CD8-positive, alpha-beta memory T cell (primary cell): Measurements from ENCODE around the gene UBE2B. TPM values are rescaled to one million over a fixed set of nuclear protein-coding genes. Genes with fewer than 3 reads are reported as not detected.
"Not testable (repeated sequence)": the region's sequence is repeated elsewhere in the genome, so short reads cannot be mapped to it uniquely, and the experiment has no call there.

Experiments used
- CTCF ChIA-PET: fragments of 350-600 bp; sonication (Branson Sonifier 250); formaldehyde crosslinking; loops from one replicate; lab custom pipeline; 2021; ENCODE audit warnings: antibody characterized with exemption; lab: Charles Lee
- POLR2A ChIA-PET: fragments of 350-600 bp; sonication (Branson Sonifier 250); formaldehyde crosslinking; loops from one replicate; lab custom pipeline; 2021; ENCODE audit warnings: antibody characterized with exemption; lab: Charles Lee
- DNase-seq, 5 donors: peaks; one replicate each; pipeline versions ENCODE4 v3.0.0 to v3.0.0-alpha.2; 2020 to 2022; ENCODE audit warnings: mixed read lengths in 1 of 5
- H3K27ac ChIP-seq: one replicate; pipeline ENCODE4 v1.7.0; 2013; ENCODE audit warnings: low read depth, mild to moderate bottlenecking, low read length, moderate library complexity
- H3K27me3 ChIP-seq: 2 replicates; pipeline ENCODE4 v1.7.0; 2013; ENCODE audit warnings: low read length, mild to moderate bottlenecking; ENCODE audit not compliant: insufficient read depth, poor library complexity, severe bottlenecking
- H3K36me3 ChIP-seq: 2 replicates; pipeline ENCODE4 v1.7.0; 2013; ENCODE audit warnings: mild to moderate bottlenecking, low read length, moderate library complexity; ENCODE audit not compliant: insufficient read depth
- H3K4me1 ChIP-seq: 2 replicates; pipeline ENCODE4 v1.7.0; 2013; ENCODE audit warnings: mild to moderate bottlenecking, low read length, moderate library complexity; ENCODE audit not compliant: insufficient read depth
- H3K4me3 ChIP-seq: 2 replicates; pipeline ENCODE4 v1.7.0; 2013; ENCODE audit warnings: mild to moderate bottlenecking, low read length
- H3K9me3 ChIP-seq: 2 replicates; pipeline ENCODE4 v1.7.0; 2013; ENCODE audit warnings: mild to moderate bottlenecking, low read length
- H3K27ac Mint-ChIP-seq, 8 donors: one replicate each; pipeline ENCODE4 v1.8.0; 2020 to 2021; ENCODE audit warnings: mixed read lengths in 8 of 8, mild to moderate bottlenecking in 6 of 8, inconsistent platforms in 3 of 8, moderate library complexity in 3 of 8
- H3K27me3 Mint-ChIP-seq, 2 donors: one replicate each; pipeline ENCODE4 v1.8.0; 2020 to 2021; ENCODE audit warnings: mixed read lengths in 2 of 2, mild to moderate bottlenecking in 1 of 2, moderate library complexity in 1 of 2
- H3K36me3 Mint-ChIP-seq, 3 donors: one replicate each; pipeline ENCODE4 v1.8.0; 2020 to 2021; ENCODE audit warnings: mixed read lengths in 3 of 3, inconsistent platforms in 1 of 3, mild to moderate bottlenecking in 1 of 3
- H3K4me1 Mint-ChIP-seq, 3 donors: one replicate each; pipeline ENCODE4 v1.8.0; 2020 to 2021; ENCODE audit warnings: mixed read lengths in 3 of 3, inconsistent platforms in 1 of 3, mild to moderate bottlenecking in 1 of 3
- H3K4me3 Mint-ChIP-seq, 7 donors: one replicate each; pipeline ENCODE4 v1.8.0; 2020 to 2021; ENCODE audit warnings: mixed read lengths in 7 of 7, mild to moderate bottlenecking in 6 of 7, moderate library complexity in 4 of 7, inconsistent platforms in 2 of 7
- H3K9me3 Mint-ChIP-seq, 5 donors: one replicate each; pipeline ENCODE4 v1.8.0; 2020 to 2022; ENCODE audit warnings: mixed read lengths in 5 of 5, mild to moderate bottlenecking in 3 of 5, moderate library complexity in 2 of 5, inconsistent platforms in 1 of 5
- polyA plus RNA-seq: library from polyadenylated mRNA; unstranded; fragments of 300-500 nt; fragmentation: Illumina TruSeq; gene quantifications from one replicate; pipeline ENCODE4 v1.2.3, GENCODE V29; 2021
- total RNA-seq, 2 experiments: library from RNA; stranded (reverse); gene quantifications; one replicate each; pipeline ENCODE4 v1.2.3, GENCODE V29; 2021

Gene UBE2B
- total RNA-seq (100 to 1,000 TPM; 105 TPM), polyA plus RNA-seq (79.3 TPM)

DNA sequence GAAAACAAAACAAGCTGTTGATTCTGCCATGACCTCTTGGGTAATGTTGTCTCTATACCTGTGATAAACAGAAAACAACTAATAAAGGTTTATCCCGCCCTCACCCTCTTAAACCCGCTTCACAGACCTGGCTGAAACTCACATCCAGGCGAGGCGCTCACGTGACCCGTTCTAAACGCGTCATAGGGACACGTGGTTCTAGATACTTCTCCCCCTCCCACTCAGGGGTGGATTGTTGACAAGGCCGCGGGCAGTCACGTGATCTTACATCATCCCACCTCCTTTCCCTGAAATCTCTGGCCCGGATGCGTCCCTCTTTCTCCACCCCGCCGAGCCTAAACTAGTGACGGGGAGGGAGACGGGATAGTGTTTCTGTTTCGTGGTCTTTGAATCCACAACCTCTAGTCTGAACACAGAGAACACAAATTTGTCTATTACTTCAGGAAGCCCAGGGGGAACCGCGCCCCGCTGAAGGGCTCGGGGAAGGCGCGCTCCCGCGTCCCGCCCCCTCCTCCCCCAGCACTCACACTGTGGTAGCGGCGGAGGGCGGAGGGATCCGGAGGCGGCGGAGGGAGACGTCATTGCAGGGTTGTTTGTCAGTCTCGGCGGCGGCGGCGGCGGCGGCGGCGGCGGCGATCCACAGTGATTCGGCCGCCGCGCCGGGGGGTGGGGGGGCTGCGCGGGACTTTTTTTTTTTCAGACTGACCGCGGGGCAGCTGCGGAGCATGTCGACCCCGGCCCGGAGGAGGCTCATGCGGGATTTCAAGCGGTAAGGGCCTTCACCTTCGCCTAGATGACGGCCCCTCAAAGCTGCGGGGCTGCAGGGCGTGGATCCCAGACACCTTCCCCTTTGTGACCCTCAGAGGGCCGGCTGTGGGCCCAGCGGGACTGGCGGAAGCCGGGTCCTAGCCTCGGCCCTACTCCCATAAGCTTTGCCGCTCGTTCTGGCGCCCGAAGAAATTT is at the start of gene UBE2B:
UBE2B (plus strand) TSS at position 699 of the 963 bp plus-strand sequence; CDS start at position 726, 27 bp downstream.
- no peaks in the 10 kb centered on the region for H3K36me3 ChIP-seq
- Mint-ChIP-seq H3K4me3 (peak within 1 kb of the TSS; percentile 88 to 99 (median 98)), H3K9me3 (peaks cover 0 to 2% (median 0%) of the 10 kb centered on the region in 5 donors), H3K36me3 (peaks cover 6 to 50% (median 7%) of the 10 kb centered on the region in 3 donors), H3K27ac (peak within 1 kb of the TSS; percentile 97 to 100 (median 100)), H3K27me3 (peaks cover 0 to 10% of the 10 kb centered on the region in 2 donors), H3K4me1 (peaks cover 46 to 70% (median 66%) of the 10 kb centered on the region in 3 donors)
- peaks cover 60% of the 10 kb centered on the region for H3K4me1 ChIP-seq
- ChIA-PET POLR2A (interaction anchor here (0.6 to 3.2 kb wide), 17 partner anchors 11 to 477 kb away, joined by 3 to 73 read pairs (median 4); partner anchors contain the start of genes CDKN2AIPNL, JADE2, PPP2CA and SEC24A), CTCF (interaction anchor here (0.6 to 2.1 kb wide), 14 partner anchors 10 to 387 kb away, joined by 3 to 10 read pairs (median 4); partner anchors contain the start of genes CDKN2AIPNL, DDX46, JADE2 and SEC24A)
- peak within 1 kb of the TSS; percentile 100 for H3K27ac ChIP-seq
- H3K4me3 ChIP-seq, result peak within 1 kb of the TSS; percentile 66
- no peaks in the 10 kb centered on the region for H3K27me3 ChIP-seq
- DNase-seq, result peak; percentile 94 to 98 (median 97)
- H3K9me3 ChIP-seq, result no peaks in the 10 kb centered on the region

GRCh38 chr5:134327327-134327726 is 44.0 kb upstream of the UBE2B start:
- no peak overlapping the region for H3K27ac ChIP-seq
- peaks cover 18 to 37% (median 30%) of the 10 kb centered on the region in 5 donors for H3K9me3 Mint-ChIP-seq
- H3K27ac Mint-ChIP-seq, result no peak overlapping the region
- H3K27me3 ChIP-seq, result no peaks in the 10 kb centered on the region
- H3K27me3 Mint-ChIP-seq, result peaks cover 0 to 7% of the 10 kb centered on the region in 2 donors
- no peak overlapping the region for H3K4me3 ChIP-seq
- ChIA-PET POLR2A (no interaction called here), CTCF (interaction anchor here (1.2 kb wide), 1 partner anchor 260 kb away, joined by 3 read pairs; no protein-coding TSS in a partner anchor)
- no peak overlapping the region for H3K4me3 Mint-ChIP-seq
- no peaks in the 10 kb centered on the region for H3K4me1 Mint-ChIP-seq
- no peak for DNase-seq
- H3K36me3 ChIP-seq, result no peaks in the 10 kb centered on the region
- H3K9me3 ChIP-seq, result peaks cover 4% of the 10 kb centered on the region
- no peaks in the 10 kb centered on the region for H3K4me1 ChIP-seq
- H3K36me3 Mint-ChIP-seq, result peaks cover 0 to 27% (median 3%) of the 10 kb centered on the region in 3 donors

DNA sequence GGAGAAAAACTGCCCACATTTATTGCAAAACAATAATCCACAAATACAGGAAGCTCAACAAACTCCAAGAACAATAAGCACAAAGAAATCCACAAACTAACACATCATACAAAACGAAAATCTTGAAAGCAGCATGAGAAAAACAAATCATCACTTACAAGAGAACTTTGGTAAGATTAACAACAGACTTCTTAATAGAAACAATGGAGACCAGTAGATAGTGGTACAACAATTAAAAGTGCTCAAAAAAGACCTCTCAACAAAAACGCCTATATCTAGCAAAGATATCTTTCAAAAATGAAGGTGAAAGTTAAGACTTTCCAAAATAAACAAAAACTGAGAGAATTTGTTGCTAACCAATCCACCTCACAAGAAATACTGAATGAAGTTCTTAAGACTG is 42.8 kb upstream of the UBE2B start:
- H3K4me1 Mint-ChIP-seq, result no peaks in the 10 kb centered on the region
- no peak overlapping the region for H3K27ac Mint-ChIP-seq
- no peak overlapping the region for H3K4me3 Mint-ChIP-seq
- CTCF ChIA-PET, result interaction anchor here (1.2 kb wide), 1 partner anchor 259 kb away, joined by 3 read pairs; no protein-coding TSS in a partner anchor
- Histone ChIP-seq H3K27me3 (no peaks in the 10 kb centered on the region), H3K4me1 (no peaks in the 10 kb centered on the region), H3K36me3 (no peaks in the 10 kb centered on the region), H3K27ac (no peak overlapping the region), H3K9me3 (peaks cover 4% of the 10 kb centered on the region), H3K4me3 (no peak overlapping the region)
- peaks cover 0 to 7% of the 10 kb centered on the region in 2 donors for H3K27me3 Mint-ChIP-seq
- H3K36me3 Mint-ChIP-seq, result peaks cover 0 to 38% (median 6%) of the 10 kb centered on the region in 3 donors
- DNase-seq, result no peak
- H3K9me3 Mint-ChIP-seq, result peaks cover 18 to 50% (median 42%) of the 10 kb centered on the region in 5 donors
- POLR2A ChIA-PET, result no interaction called here

GRCh38 chr5:134336833-134337232 is 34.5 kb upstream of the UBE2B start:
- Mint-ChIP-seq H3K36me3 (peaks cover 2 to 34% (median 4%) of the 10 kb centered on the region in 3 donors), H3K27me3 (peaks cover 5 to 11% of the 10 kb centered on the region in 2 donors), H3K9me3 (peaks cover 0 to 36% (median 29%) of the 10 kb centered on the region in 5 donors)
- not testable (repeated sequence) for H3K36me3 ChIP-seq, H3K4me3 Mint-ChIP-seq, H3K4me1 ChIP-seq, H3K9me3 ChIP-seq, DNase-seq, H3K27ac ChIP-seq, H3K4me3 ChIP-seq, H3K27ac Mint-ChIP-seq, H3K27me3 ChIP-seq, H3K4me1 Mint-ChIP-seq
- ChIA-PET POLR2A (interaction anchor here (0.6 kb wide), 1 partner anchor 27 kb away, joined by 9 read pairs; no protein-coding TSS in a partner anchor), CTCF (interaction anchor here (1.7 kb wide), 1 partner anchor 12 kb away, joined by 4 read pairs; no protein-coding TSS in a partner anchor)

- H3K27ac Mint-ChIP-seq, POLR2A ChIA-PET, H3K4me3 Mint-ChIP-seq: not testable (repeated sequence)
These were observed 27.9 kb upstream of the UBE2B start for GRCh38 chr5:134343500-134343899.

GRCh38 chr5:134345476-134345875 is 25.9 kb upstream of the UBE2B start:
- H3K4me3 ChIP-seq, CTCF ChIA-PET, H3K4me1 ChIP-seq, H3K36me3 Mint-ChIP-seq, H3K27me3 ChIP-seq, H3K27me3 Mint-ChIP-seq, H3K27ac ChIP-seq, H3K9me3 ChIP-seq, H3K36me3 ChIP-seq, H3K4me1 Mint-ChIP-seq, H3K9me3 Mint-ChIP-seq, POLR2A ChIA-PET, H3K4me3 Mint-ChIP-seq, DNase-seq, H3K27ac Mint-ChIP-seq: not testable (repeated sequence)

More at GRCh38 chr5:134343500-134343899, 27.9 kb upstream of the UBE2B start:
- H3K36me3 ChIP-seq, H3K4me3 ChIP-seq, DNase-seq, H3K27ac ChIP-seq, H3K9me3 Mint-ChIP-seq, H3K36me3 Mint-ChIP-seq, H3K27me3 ChIP-seq, H3K27me3 Mint-ChIP-seq, H3K4me1 ChIP-seq, H3K9me3 ChIP-seq, H3K4me1 Mint-ChIP-seq, CTCF ChIA-PET: not testable (repeated sequence)

DNA sequence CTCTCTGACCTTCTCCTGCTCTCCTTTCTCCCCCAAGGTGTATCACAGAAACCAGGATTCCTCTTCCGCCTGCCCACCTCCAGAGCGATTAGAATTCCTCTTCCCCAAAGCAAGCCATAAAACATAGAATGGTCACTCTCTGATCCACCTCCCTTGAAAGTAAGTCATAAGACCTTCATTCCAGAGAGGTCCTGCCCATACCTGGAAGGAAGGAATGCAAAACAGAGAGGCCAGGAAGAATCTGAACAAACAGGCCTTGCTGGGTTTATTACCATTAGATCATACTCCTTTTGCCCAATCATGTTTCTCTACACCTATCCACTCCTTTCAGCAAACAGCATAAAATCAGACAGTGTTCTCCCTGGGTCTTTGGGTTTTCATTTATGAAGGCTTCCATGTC is 25.4 kb upstream of the UBE2B start:
- Mint-ChIP-seq H3K27ac (no peak overlapping the region), H3K27me3 (peaks cover 0 to 1% of the 10 kb centered on the region in 2 donors), H3K9me3 (no peaks in the 10 kb centered on the region), H3K36me3 (peaks cover 0 to 3% (median 0%) of the 10 kb centered on the region in 3 donors), H3K4me3 (no peak overlapping the region), H3K4me1 (no peaks in the 10 kb centered on the region)
- Histone ChIP-seq H3K4me3 (no peak overlapping the region), H3K4me1 (no peaks in the 10 kb centered on the region), H3K9me3 (no peaks in the 10 kb centered on the region), H3K27me3 (no peaks in the 10 kb centered on the region), H3K27ac (no peak overlapping the region), H3K36me3 (no peaks in the 10 kb centered on the region)
- POLR2A ChIA-PET, result no interaction called here
- DNase-seq, result no peak
- CTCF ChIA-PET, result no interaction called here

DNA sequence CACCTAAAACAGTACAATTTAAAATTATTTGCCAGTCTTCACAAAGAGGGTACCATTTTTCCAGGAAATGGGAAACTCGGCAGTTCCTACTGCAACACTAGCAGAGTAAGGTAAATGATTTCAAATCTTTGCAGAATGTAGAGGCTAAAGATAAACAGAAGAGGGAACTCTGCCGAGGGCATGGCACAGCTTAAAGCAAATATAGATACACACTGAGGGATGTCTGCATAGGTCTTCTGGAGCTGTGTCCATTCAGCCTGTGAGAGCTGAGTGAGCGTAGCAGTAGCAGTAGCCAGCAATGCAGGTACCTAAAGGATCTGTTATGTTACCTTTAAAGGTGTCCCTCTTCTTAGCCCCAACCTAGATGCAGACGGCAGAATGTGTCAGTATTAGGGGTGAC is 21.9 kb upstream of the UBE2B start:
- Histone ChIP-seq H3K4me1 (no peaks in the 10 kb centered on the region), H3K36me3 (no peaks in the 10 kb centered on the region), H3K27ac (no peak overlapping the region), H3K9me3 (no peaks in the 10 kb centered on the region), H3K27me3 (no peaks in the 10 kb centered on the region), H3K4me3 (no peak overlapping the region)
- peaks cover 0 to 3% (median 0%) of the 10 kb centered on the region in 3 donors for H3K36me3 Mint-ChIP-seq
- H3K9me3 Mint-ChIP-seq, result no peaks in the 10 kb centered on the region
- H3K4me3 Mint-ChIP-seq, result no peak overlapping the region
- H3K27ac Mint-ChIP-seq, result no peak overlapping the region
- DNase-seq, result no peak
- no peaks in the 10 kb centered on the region for H3K4me1 Mint-ChIP-seq
- H3K27me3 Mint-ChIP-seq, result no peaks in the 10 kb centered on the region
- CTCF ChIA-PET, result interaction anchor here (1.8 kb wide), 1 partner anchor 13 kb away, joined by 4 read pairs; no protein-coding TSS in a partner anchor
- POLR2A ChIA-PET, result no interaction called here
